HCT116 (cell line): ENCODE results near the gene NEUROG3. TPM values are rescaled to one million over a fixed set of nuclear protein-coding genes. Genes with fewer than 3 reads are reported as not detected.

Source experiments
- ATAC-seq: fragments of 200-7000 bp; cut with Tn5 transposase; 2 replicates; pipeline ENCODE4 v1.9.1; 2020; ENCODE audit warnings: mild to moderate bottlenecking, moderate library complexity
- BruUV-seq: library from RNA; stranded (reverse); fragments of 400-500 nt; replicated peaks from 2 replicates; lab custom pipeline; 2021; lab: Mats Ljungman, UMichigan
- CTCF ChIA-PET: fragments of 300-600 bp; sonication (Branson Sonifier 250); formaldehyde crosslinking; loops from one replicate; lab custom pipeline; 2021; ENCODE audit warnings: antibody characterized with exemption; lab: Charles Lee
- POLR2A ChIA-PET: fragments of 300-600, 350-600 bp; sonication (Branson Sonifier 250); formaldehyde crosslinking; loops from one replicate; lab custom pipeline; 2021; ENCODE audit warnings: antibody characterized with exemption; lab: Charles Lee
- RAD21 ChIA-PET, 2 experiments: fragments of 300-600 bp; sonication (Branson Sonifier 250); formaldehyde crosslinking; loops; one replicate each; lab custom pipeline; 2023; ENCODE audit warnings: low total read pairs in 2 of 2; ENCODE audit not compliant: uncharacterized antibody in 2 of 2, unreplicated experiment in 2 of 2, low non-redundant PET in 1 of 2; lab: Charles Lee
- DNase-seq: peaks from one replicate; pipeline ENCODE4 v3.0.0-alpha.2; 2010; ENCODE audit warnings: low read depth, low spot score
- H2AFZ ChIP-seq: fragments of 200-600 bp; shearing (Covaris generic), sonication (generic); 2 replicates; pipeline ENCODE4 v1.6.1; 2017; ENCODE audit warnings: low read depth, mixed run types, mixed read lengths, antibody characterized with exemption, low read length; ENCODE audit not compliant: poor library complexity, severe bottlenecking
- H3K27ac ChIP-seq: 2 replicates; pipeline ENCODE4 v1.5.1; 2012; ENCODE audit warnings: low read depth, low read length
- H3K27me3 ChIP-seq: fragments of 200-600 bp; sonication (generic); 2 replicates; pipeline ENCODE4 v1.6.1; 2016; ENCODE audit warnings: mixed run types, low read length, mixed read lengths; ENCODE audit not compliant: insufficient read depth
- H3K36me3 ChIP-seq, 2 experiments: fragments of 200-500 bp in 1 of 2; fragments of 200-600 bp in 1 of 2; sonication (Bioruptor generic) in 1 of 2; sonication (generic) in 1 of 2; 2 replicates each; pipeline versions ENCODE4 v1.5.1 to v1.6.1; 2014 to 2016; ENCODE audit warnings: low read length in 2 of 2, inconsistent platforms in 1 of 2, mixed read lengths in 1 of 2, mixed run types in 1 of 2; ENCODE audit not compliant: insufficient read depth in 2 of 2, control insufficient read depth in 1 of 2
- H3K4me1 ChIP-seq, 2 experiments: fragments of 200-600 bp in 1 of 2; sonication (generic) in 1 of 2; 2 replicates each; pipeline versions ENCODE4 v1.5.1 to v1.6.1; 2012 to 2017; ENCODE audit warnings: low read length in 2 of 2, inconsistent platforms in 1 of 2, mild to moderate bottlenecking in 1 of 2, mixed read lengths in 1 of 2, mixed run types in 1 of 2, moderate library complexity in 1 of 2; ENCODE audit not compliant: insufficient read depth in 2 of 2, control insufficient read depth in 1 of 2
- H3K4me2 ChIP-seq: fragments of 200-600 bp; sonication (generic); 2 replicates; pipeline ENCODE4 v1.6.1; 2017; ENCODE audit warnings: mixed run types, low read length, mixed read lengths
- H3K4me3 ChIP-seq, 2 experiments: fragments of 200-600 bp in 1 of 2; sonication (generic) in 1 of 2; replicated peaks in 1 of 2; 2 replicates each; pipeline ENCODE4 v1.5.1; 2011 to 2016; ENCODE audit warnings: low read length in 2 of 2, control low read depth in 1 of 2, low read depth in 1 of 2, mild to moderate bottlenecking in 1 of 2, mixed read lengths in 1 of 2, mixed run types in 1 of 2
- H3K79me2 ChIP-seq: fragments of 200-600 bp; sonication (generic); 2 replicates; pipeline ENCODE4 v1.6.1; 2017; ENCODE audit warnings: mild to moderate bottlenecking, mixed run types, low read length, moderate library complexity, mixed read lengths; ENCODE audit not compliant: insufficient read depth
- H3K9ac ChIP-seq: fragments of 200-600 bp; sonication (generic); 2 replicates; pipeline ENCODE4 v1.6.1; 2016; ENCODE audit warnings: low read length, mixed read lengths
- H3K9me2 ChIP-seq: fragments of 200-600 bp; sonication (generic), shearing (Covaris generic); 2 replicates; pipeline ENCODE4 v1.6.1; 2017; ENCODE audit warnings: mixed run types, mild to moderate bottlenecking, moderate library complexity; ENCODE audit not compliant: insufficient read depth
- H3K9me3 ChIP-seq, 2 experiments: fragments of 200-500 bp in 1 of 2; fragments of 200-600 bp in 1 of 2; sonication (Bioruptor generic) in 1 of 2; sonication (generic) in 1 of 2; 2 replicates each; pipeline ENCODE4 v1.6.1; 2014 to 2017; ENCODE audit warnings: low read length in 2 of 2, mixed read lengths in 2 of 2, inconsistent platforms in 1 of 2, low read depth in 1 of 2, mild to moderate bottlenecking in 1 of 2, mixed run types in 1 of 2, moderate library complexity in 1 of 2; ENCODE audit not compliant: control insufficient read depth in 1 of 2, insufficient read depth in 1 of 2
- H4K20me1 ChIP-seq: fragments of 200-600 bp; sonication (generic), shearing (Covaris generic); 2 replicates; pipeline ENCODE4 v1.6.1; 2017; ENCODE audit warnings: mixed run types, mild to moderate bottlenecking, moderate library complexity; ENCODE audit not compliant: insufficient read depth
- CBX3 ChIP-seq: IDR thresholded peaks from 2 replicates; pipeline ENCODE4 v1.6.1; 2012; ENCODE audit warnings: low read depth
- CEBPB ChIP-seq: IDR thresholded peaks from 2 replicates; pipeline ENCODE4 v1.6.1; 2012; ENCODE audit warnings: low read depth
- EGR1 ChIP-seq: IDR thresholded peaks from 2 replicates; pipeline ENCODE4 v1.6.1; 2012; ENCODE audit warnings: low read depth
- ELF1 ChIP-seq: IDR thresholded peaks from 2 replicates; pipeline ENCODE4 v1.6.1; 2012; ENCODE audit warnings: low read depth, borderline replicate concordance
- EZH2 ChIP-seq: fragments of 200-600 bp; sonication (generic); IDR thresholded peaks from 2 replicates; pipeline ENCODE4 v1.6.1; 2017; ENCODE audit warnings: antibody characterized with exemption, mixed run types
- EZH2phosphoT487 ChIP-seq: fragments of 200-600 bp; IDR thresholded peaks from 2 replicates; pipeline ENCODE4 v1.6.1; 2018; ENCODE audit warnings: antibody characterized with exemption, borderline replicate concordance
- FOSL1 ChIP-seq: IDR thresholded peaks from 2 replicates; pipeline ENCODE4 v1.6.1; 2012; ENCODE audit warnings: low read depth
- JUND ChIP-seq: IDR thresholded peaks from 2 replicates; pipeline ENCODE4 v1.6.1; 2012
- POLR2A ChIP-seq: IDR thresholded peaks from 2 replicates; pipeline ENCODE4 v1.7.0; 2011; ENCODE audit warnings: borderline replicate concordance; ENCODE audit not compliant: insufficient read depth, insufficient read length; ENCODE audit errors: extremely low read depth
- POLR2AphosphoS5 ChIP-seq: IDR thresholded peaks from 2 replicates; pipeline ENCODE4 v1.6.1; 2011; ENCODE audit warnings: mild to moderate bottlenecking, low read depth, low read length, moderate library complexity
- RAD21 ChIP-seq: IDR thresholded peaks from 2 replicates; pipeline ENCODE4 v1.6.1; 2012; ENCODE audit warnings: low read depth, mild to moderate bottlenecking
- ZFX ChIP-seq: fragments of 450-650 bp; IDR thresholded peaks from 2 replicates; pipeline ENCODE4 v1.6.1; 2017
- ZNF274 ChIP-seq: fragments of 200-500 bp; sonication (Bioruptor generic); IDR thresholded peaks from 2 replicates; pipeline ENCODE4 v1.6.1; 2014; ENCODE audit warnings: mild to moderate bottlenecking, low read depth, low read length, inconsistent platforms
- intact Hi-C: fragments of 100-400 bp; cut with micrococcal nuclease; formaldehyde crosslinking; loops from 2 replicates; pipeline ENCODE4 v1.10.0; 2022
- total RNA-seq: library from RNA; stranded (reverse); gene quantifications from one replicate; pipeline ENCODE4 v1.2.1, GENCODE V29; 2021; ENCODE audit not compliant: unreplicated experiment
- TF ChIP-seq, protein P1 (sequence below): IDR thresholded peaks from 2 replicates; pipeline ENCODE4 v1.6.1; 2012
- TF ChIP-seq, protein P2 (sequence below): IDR thresholded peaks from 2 replicates; pipeline ENCODE4 v1.6.1; 2012
- TF ChIP-seq, protein P3 (sequence below): IDR thresholded peaks from 2 replicates; pipeline ENCODE4 v1.6.1; 2012; ENCODE audit warnings: low read depth

The NEUROG3 gene
- total RNA-seq, 1 experiment from 2014 or later, result not detected

DNA sequence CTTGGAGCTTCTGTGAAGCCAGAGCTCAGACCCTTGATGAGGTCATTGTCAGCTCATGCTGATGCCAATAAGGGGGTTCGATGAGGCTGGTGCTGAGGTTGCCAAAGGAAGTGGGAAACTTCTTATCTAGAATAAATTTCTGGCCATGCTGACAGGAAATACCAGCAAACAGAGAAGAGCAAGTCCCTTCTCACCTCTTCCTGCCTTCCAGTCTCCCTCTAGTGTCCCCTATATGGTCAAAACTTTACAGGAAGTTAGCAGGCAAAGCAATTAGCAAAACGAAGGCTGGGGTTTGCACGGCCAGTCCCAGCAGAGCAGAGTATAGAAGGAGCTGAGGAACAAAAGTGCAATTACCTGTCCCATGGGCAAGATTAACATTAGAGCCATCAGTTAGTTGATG lies 15.1 kb upstream of the NEUROG3 start:
- ChIA-PET CTCF (no interaction called here), RAD21 (no interaction called here), POLR2A (no interaction called here)
- no peak for ATAC-seq
- Histone ChIP-seq H2AFZ (no peak overlapping the region), H3K4me2 (no peak overlapping the region), H4K20me1 (no peaks in the 10 kb centered on the region), H3K4me3 (no peak overlapping the region), H3K27ac (no peak overlapping the region), H3K36me3 (no peaks in the 10 kb centered on the region), H3K79me2 (no peaks in the 10 kb centered on the region), H3K4me1 (no peaks in the 10 kb centered on the region), H3K9ac (no peak overlapping the region), H3K9me2 (no peaks in the 10 kb centered on the region), H3K27me3 (peaks cover 7% of the 10 kb centered on the region), H3K9me3 (no peaks in the 10 kb centered on the region)
- DNase-seq, result no peak
- BruUV-seq, result no TSS peak
- TF ChIP-seq RAD21, result no peak
- TF ChIP-seq FOSL1, result no peak
- TF ChIP-seq, protein P1, sequence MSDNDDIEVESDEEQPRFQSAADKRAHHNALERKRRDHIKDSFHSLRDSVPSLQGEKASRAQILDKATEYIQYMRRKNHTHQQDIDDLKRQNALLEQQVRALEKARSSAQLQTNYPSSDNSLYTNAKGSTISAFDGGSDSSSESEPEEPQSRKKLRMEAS, result no peak
- no peak for TF ChIP-seq EGR1
- TF ChIP-seq ZFX, result no peak
- TF ChIP-seq JUND, result no peak
- TF ChIP-seq ZNF274, result no peak
- no peak for TF ChIP-seq EZH2
- no peak for TF ChIP-seq CEBPB
- TF ChIP-seq, protein P2, sequence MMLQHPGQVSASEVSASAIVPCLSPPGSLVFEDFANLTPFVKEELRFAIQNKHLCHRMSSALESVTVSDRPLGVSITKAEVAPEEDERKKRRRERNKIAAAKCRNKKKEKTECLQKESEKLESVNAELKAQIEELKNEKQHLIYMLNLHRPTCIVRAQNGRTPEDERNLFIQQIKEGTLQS, result no peak
- TF ChIP-seq ELF1, result no peak
- TF ChIP-seq POLR2AphosphoS5, result no peak
- no peak for TF ChIP-seq CBX3
- no peak for TF ChIP-seq POLR2A
- TF ChIP-seq, protein P3, sequence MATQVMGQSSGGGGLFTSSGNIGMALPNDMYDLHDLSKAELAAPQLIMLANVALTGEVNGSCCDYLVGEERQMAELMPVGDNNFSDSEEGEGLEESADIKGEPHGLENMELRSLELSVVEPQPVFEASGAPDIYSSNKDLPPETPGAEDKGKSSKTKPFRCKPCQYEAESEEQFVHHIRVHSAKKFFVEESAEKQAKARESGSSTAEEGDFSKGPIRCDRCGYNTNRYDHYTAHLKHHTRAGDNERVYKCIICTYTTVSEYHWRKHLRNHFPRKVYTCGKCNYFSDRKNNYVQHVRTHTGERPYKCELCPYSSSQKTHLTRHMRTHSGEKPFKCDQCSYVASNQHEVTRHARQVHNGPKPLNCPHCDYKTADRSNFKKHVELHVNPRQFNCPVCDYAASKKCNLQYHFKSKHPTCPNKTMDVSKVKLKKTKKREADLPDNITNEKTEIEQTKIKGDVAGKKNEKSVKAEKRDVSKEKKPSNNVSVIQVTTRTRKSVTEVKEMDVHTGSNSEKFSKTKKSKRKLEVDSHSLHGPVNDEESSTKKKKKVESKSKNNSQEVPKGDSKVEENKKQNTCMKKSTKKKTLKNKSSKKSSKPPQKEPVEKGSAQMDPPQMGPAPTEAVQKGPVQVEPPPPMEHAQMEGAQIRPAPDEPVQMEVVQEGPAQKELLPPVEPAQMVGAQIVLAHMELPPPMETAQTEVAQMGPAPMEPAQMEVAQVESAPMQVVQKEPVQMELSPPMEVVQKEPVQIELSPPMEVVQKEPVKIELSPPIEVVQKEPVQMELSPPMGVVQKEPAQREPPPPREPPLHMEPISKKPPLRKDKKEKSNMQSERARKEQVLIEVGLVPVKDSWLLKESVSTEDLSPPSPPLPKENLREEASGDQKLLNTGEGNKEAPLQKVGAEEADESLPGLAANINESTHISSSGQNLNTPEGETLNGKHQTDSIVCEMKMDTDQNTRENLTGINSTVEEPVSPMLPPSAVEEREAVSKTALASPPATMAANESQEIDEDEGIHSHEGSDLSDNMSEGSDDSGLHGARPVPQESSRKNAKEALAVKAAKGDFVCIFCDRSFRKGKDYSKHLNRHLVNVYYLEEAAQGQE, result no peak
- no peak for TF ChIP-seq EZH2phosphoT487
- intact Hi-C loops, result no loop called here
